Measurements from ENCODE around the gene SHANK3.

Gene SHANK3

DNA sequence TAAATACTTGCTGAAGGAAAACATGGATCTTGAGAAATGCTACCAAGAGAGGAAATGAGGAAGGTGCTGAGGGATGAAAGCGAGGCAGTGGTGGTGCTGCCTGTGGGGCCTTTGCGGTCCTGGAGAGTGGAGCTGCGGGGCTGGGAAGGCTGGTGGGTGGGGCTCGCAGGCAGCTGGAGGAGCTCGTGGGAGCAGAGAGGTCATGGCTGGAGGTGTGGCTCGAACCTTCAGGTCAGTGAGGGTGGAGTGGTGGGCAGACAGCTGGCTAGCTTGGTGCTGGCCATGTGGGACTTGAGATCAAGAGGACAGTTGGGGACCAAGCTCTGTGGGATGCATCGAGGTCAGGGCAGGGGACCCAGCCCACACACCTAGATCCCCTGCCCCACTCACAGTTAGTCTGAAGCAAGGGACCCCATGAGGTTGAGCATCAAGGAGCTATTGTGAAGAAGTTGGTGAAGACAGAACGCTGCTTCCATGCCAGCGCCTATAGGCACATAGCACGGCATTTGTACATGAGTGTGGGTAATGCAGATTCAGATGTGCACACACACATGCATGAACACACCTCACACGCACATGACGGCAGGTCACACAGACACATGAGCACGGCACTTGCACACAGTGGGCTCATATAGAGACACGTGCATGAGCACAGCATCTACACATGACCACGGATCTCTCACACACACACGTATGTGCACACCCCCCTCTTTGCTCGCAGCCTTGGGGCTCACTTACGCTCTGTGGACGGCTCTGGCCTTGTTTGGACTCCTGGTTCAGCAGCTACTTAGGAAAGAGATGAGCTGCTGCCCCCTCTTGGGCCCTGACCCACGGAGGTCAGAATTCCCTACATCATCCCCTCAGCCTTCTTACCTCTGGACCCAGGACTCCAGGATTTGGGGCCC, 30.4 kb downstream of the SHANK3 start:
- Histone ChIP-seq H3K27ac (ENCODE audit: insufficient read depth in 1 of 2, low read depth in 1 of 2, low read length in 2 of 2, poor library complexity in 1 of 2, severe bottlenecking in 2 of 2) (no peak overlapping the region), H3K9me3 (ENCODE audit: control extremely low read depth in 1 of 5, control insufficient read depth in 4 of 5, insufficient read depth in 2 of 5, low read depth in 1 of 5, low read length in 4 of 5) (no peaks in the 10 kb centered on the region), H3K27me3 (replicated peaks in 2 of 5; ENCODE audit: control insufficient read depth in 4 of 5, insufficient read depth in 5 of 5, low read length in 4 of 5) (no peaks in the 10 kb centered on the region), H3K4me3 (ENCODE audit: control insufficient read depth in 1 of 7, extremely low read depth in 1 of 7, insufficient read depth in 4 of 7, low read depth in 2 of 7, low read length in 6 of 7) (no peak overlapping the region), H3K4me1 (ENCODE audit: control extremely low read depth in 1 of 4, control insufficient read depth in 4 of 4, insufficient read depth in 4 of 4, low read length in 3 of 4) (peaks cover 0 to 13% (median 5%) of the 10 kb centered on the region in 4 experiments), H3K36me3 (ENCODE audit: control insufficient read depth in 4 of 4, insufficient read depth in 4 of 4, low read length in 3 of 4) (peaks cover 7 to 94% (median 68%) of the 10 kb centered on the region in 4 experiments)
- ChIA-PET POLR2A (no interaction called here), CTCF (interaction anchor here (0.9 to 1.5 kb wide), 5 partner anchors 9 to 195 kb away, joined by 3 to 4 read pairs (median 4); partner anchors contain the start of genes LMF2 and NCAPH2)
- DNase-seq = no peak
- over 99% methylated on average over 18 of the region's 20 CpGs for WGBS (ENCODE audit: insufficient coverage)

DNA sequence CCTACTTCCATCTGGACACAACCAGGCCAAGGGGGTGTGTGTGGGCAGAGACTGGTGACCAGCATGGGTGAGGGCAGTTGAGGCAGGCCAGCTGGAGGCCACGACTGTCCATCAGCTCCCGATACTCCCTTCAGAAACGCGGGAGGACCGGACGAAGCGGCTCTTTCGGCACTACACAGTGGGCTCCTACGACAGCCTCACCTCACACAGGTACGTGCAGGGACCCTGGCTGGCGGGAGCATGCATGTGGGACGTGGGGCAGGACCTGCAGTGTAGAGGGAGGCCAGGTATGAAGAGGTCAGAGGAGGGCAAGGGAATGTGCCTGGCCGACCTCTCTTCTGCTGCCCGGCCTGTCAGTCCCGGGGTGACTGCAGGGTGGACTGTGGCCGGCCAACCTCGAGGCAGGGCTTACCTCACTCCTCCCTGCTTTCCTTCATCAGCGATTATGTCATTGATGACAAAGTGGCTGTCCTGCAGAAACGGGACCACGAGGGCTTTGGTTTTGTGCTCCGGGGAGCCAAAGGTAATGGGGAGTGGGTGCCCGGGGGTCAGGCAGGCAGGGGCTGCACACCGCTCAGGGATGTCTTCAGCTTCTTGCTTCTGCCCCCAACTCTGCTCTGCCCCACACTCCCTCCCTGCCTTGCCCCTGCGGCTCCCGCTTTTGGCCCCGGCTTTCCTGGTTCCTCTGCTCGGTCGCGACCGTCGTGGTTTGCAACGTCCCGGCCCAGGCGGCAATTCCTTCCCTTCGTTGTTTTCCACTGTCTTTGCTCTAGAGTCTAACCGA, 31.3 kb downstream of the SHANK3 start:
- Histone ChIP-seq H3K9me3 (ENCODE audit: control extremely low read depth in 1 of 5, control insufficient read depth in 4 of 5, insufficient read depth in 2 of 5, low read depth in 1 of 5, low read length in 4 of 5) (no peaks in the 10 kb centered on the region), H3K27ac (ENCODE audit: insufficient read depth in 1 of 2, low read depth in 1 of 2, low read length in 2 of 2, poor library complexity in 1 of 2, severe bottlenecking in 2 of 2) (no peak overlapping the region), H3K36me3 (ENCODE audit: control insufficient read depth in 4 of 4, insufficient read depth in 4 of 4, low read length in 3 of 4) (peaks cover 7 to 94% (median 66%) of the 10 kb centered on the region in 4 experiments), H3K27me3 (replicated peaks in 2 of 5; ENCODE audit: control insufficient read depth in 4 of 5, insufficient read depth in 5 of 5, low read length in 4 of 5) (no peaks in the 10 kb centered on the region), H3K4me3 (ENCODE audit: control insufficient read depth in 1 of 7, extremely low read depth in 1 of 7, insufficient read depth in 4 of 7, low read depth in 2 of 7, low read length in 6 of 7) (no peak overlapping the region), H3K4me1 (ENCODE audit: control extremely low read depth in 1 of 4, control insufficient read depth in 4 of 4, insufficient read depth in 4 of 4, low read length in 3 of 4) (peaks cover 0 to 13% (median 5%) of the 10 kb centered on the region in 4 experiments)
- no peak for DNase-seq
- ChIA-PET POLR2A (no interaction called here), CTCF (interaction anchor here (1.0 to 1.2 kb wide), 2 partner anchors 10 to 196 kb away, joined by 3 to 4 read pairs; partner anchors contain the start of genes LMF2 and NCAPH2)
- 92% methylated on average over 17 of the region's 36 CpGs for WGBS (ENCODE audit: insufficient coverage)

DNA sequence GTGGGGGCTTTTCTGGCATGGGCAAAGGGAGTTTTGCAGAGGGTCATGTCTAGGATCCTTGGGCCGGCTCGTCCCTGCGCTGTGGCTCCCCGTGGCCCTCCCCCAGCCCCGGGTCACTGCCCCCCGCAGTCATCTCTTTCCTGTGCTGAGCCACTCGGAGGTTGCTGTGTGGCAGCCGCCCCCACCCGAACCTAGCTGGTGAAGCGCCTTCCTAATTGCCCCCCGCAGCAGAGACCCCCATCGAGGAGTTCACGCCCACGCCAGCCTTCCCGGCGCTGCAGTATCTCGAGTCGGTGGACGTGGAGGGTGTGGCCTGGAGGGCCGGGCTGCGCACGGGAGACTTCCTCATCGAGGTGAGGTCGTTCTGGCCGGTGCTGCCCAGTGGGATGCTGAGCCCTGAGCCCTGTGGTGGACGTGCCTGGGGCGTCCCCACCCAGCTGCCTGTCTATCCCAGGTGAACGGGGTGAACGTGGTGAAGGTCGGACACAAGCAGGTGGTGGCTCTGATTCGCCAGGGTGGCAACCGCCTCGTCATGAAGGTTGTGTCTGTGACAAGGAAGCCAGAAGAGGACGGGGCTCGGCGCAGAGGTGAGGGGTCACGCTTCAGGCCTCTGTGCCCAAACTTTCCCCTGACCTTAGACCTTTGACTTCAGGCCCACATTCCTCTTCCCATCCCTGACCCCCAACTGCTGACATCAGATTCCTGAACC, 32.0 kb downstream of the SHANK3 start:
- Histone ChIP-seq H3K36me3 (ENCODE audit: control insufficient read depth in 4 of 4, insufficient read depth in 4 of 4, low read length in 3 of 4) (peaks cover 7 to 94% (median 67%) of the 10 kb centered on the region in 4 experiments), H3K27me3 (replicated peaks in 2 of 5; ENCODE audit: control insufficient read depth in 4 of 5, insufficient read depth in 5 of 5, low read length in 4 of 5) (no peaks in the 10 kb centered on the region), H3K4me3 (ENCODE audit: control insufficient read depth in 1 of 7, extremely low read depth in 1 of 7, insufficient read depth in 4 of 7, low read depth in 2 of 7, low read length in 6 of 7) (no peak overlapping the region), H3K27ac (ENCODE audit: insufficient read depth in 1 of 2, low read depth in 1 of 2, low read length in 2 of 2, poor library complexity in 1 of 2, severe bottlenecking in 2 of 2) (no peak overlapping the region), H3K9me3 (ENCODE audit: control extremely low read depth in 1 of 5, control insufficient read depth in 4 of 5, insufficient read depth in 2 of 5, low read depth in 1 of 5, low read length in 4 of 5) (no peaks in the 10 kb centered on the region), H3K4me1 (ENCODE audit: control extremely low read depth in 1 of 4, control insufficient read depth in 4 of 4, insufficient read depth in 4 of 4, low read length in 3 of 4) (peaks cover 0 to 13% (median 5%) of the 10 kb centered on the region in 4 experiments)
- CTCF ChIA-PET = no interaction called here
- POLR2A ChIA-PET = no interaction called here
- DNase-seq = no peak
- 98% methylated on average over 31 of the region's 37 CpGs for WGBS (ENCODE audit: insufficient coverage)

DNA sequence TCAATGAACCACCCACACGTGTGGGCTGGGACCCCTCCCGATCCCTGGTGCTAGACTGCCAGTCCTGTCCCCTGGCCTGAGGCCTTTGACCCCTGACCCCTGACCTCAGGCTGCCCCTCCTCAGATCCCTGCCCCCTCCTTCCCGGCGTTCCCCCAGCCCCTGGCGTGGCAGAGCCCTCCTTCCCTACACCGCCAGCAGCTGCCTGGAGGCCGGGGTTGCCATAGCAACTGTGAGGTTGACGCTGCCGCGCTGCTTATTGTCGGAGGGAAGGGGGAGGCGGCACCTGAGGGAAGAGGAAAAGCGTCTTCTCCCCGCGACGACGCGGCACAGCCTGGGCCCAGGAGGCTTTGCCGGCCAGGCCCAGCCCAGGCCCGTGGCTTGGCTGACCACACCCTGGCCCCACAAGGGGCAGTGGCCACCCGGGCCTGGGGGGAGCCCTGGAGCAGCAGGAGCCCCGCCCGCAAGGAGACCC, 32.6 kb downstream of the SHANK3 start:
- no peak overlapping the region for H3K4me3 ChIP-seq (ENCODE audit: control insufficient read depth in 1 of 7, extremely low read depth in 1 of 7, insufficient read depth in 4 of 7, low read depth in 2 of 7, low read length in 6 of 7)
- WGBS (ENCODE audit: insufficient coverage) = 87% methylated on average over 13 of the region's 23 CpGs
- H3K4me1 ChIP-seq (ENCODE audit: control extremely low read depth in 1 of 4, control insufficient read depth in 4 of 4, insufficient read depth in 4 of 4, low read length in 3 of 4) = peaks cover 0 to 13% (median 5%) of the 10 kb centered on the region in 4 experiments
- ChIA-PET CTCF (no interaction called here), POLR2A (no interaction called here)
- H3K27me3 ChIP-seq (replicated peaks in 2 of 5; ENCODE audit: control insufficient read depth in 4 of 5, insufficient read depth in 5 of 5, low read length in 4 of 5) = no peaks in the 10 kb centered on the region
- no peaks in the 10 kb centered on the region for H3K9me3 ChIP-seq (ENCODE audit: control extremely low read depth in 1 of 5, control insufficient read depth in 4 of 5, insufficient read depth in 2 of 5, low read depth in 1 of 5, low read length in 4 of 5)
- peak in 2 of 3 donors; percentile 46 to 48 for DNase-seq
- no peak overlapping the region for H3K27ac ChIP-seq (ENCODE audit: insufficient read depth in 1 of 2, low read depth in 1 of 2, low read length in 2 of 2, poor library complexity in 1 of 2, severe bottlenecking in 2 of 2)
- H3K36me3 ChIP-seq (ENCODE audit: control insufficient read depth in 4 of 4, insufficient read depth in 4 of 4, low read length in 3 of 4) = peaks cover 7 to 94% (median 67%) of the 10 kb centered on the region in 4 experiments

DNA sequence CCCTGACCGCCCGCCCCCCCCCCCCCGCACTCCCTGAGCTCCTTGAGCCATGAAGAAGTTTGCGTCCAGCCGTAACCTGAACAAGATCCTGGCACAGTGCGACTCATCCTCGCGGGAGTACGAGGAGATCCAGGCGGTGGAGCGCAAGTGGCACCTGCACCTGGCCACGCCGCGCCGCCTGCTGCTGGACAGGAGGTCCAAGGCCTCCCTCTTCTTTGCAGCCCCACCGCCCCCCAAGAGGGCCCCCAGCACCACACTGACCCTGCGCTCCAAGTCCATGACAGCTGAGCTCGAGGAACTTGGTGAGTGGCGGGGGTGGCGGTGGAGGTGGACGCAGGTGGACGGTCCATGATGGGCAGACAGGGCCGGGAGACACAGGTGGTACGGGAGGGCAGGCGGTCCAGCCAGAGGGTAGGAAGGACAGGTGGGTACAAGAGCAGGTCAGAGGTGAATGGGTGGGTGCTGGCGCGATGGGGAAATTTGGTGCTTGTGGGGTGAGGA, 33.3 kb downstream of the SHANK3 start:
- POLR2A ChIA-PET = no interaction called here

DNA sequence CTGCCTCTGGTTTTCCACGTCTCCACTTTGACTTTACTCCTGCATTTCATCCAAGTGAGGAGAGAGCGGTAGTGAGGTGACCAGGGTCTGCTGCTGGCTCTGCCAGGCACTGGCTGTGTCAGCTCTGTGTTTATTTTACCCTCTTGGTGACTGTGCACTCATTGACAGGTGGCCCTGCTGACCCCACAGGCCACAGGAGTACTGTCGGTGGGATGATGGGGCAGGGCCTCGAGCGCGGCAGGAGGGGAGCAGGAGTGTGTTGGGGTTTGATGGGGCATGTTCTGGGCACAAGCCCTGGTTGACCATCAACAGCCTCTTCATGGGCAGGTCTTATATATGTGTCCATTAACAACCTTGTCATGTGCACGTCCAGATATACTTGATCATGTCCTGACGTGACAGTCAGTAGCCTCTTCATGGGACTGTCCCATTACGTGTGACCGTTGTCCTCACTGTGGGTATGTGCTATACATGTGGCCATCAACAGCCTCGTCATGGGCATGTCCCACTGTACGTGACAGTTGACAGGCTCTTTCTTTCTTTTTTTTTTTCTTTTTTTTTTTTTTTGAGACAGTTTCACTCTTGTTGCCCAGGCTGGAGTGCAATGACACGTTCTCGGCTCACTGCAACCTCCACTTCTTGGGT, 34.0 kb downstream of the SHANK3 start:
- Histone ChIP-seq H3K4me1 (ENCODE audit: control extremely low read depth in 1 of 4, control insufficient read depth in 4 of 4, insufficient read depth in 4 of 4, low read length in 3 of 4) (peaks cover 0 to 10% (median 4%) of the 10 kb centered on the region in 4 experiments), H3K4me3 (ENCODE audit: control insufficient read depth in 1 of 7, extremely low read depth in 1 of 7, insufficient read depth in 4 of 7, low read depth in 2 of 7, low read length in 6 of 7) (no peak overlapping the region), H3K27me3 (replicated peaks in 2 of 5; ENCODE audit: control insufficient read depth in 4 of 5, insufficient read depth in 5 of 5, low read length in 4 of 5) (no peaks in the 10 kb centered on the region), H3K36me3 (ENCODE audit: control insufficient read depth in 4 of 4, insufficient read depth in 4 of 4, low read length in 3 of 4) (peaks cover 7 to 94% (median 73%) of the 10 kb centered on the region in 4 experiments), H3K27ac (ENCODE audit: insufficient read depth in 1 of 2, low read depth in 1 of 2, low read length in 2 of 2, poor library complexity in 1 of 2, severe bottlenecking in 2 of 2) (no peak overlapping the region), H3K9me3 (ENCODE audit: control extremely low read depth in 1 of 5, control insufficient read depth in 4 of 5, insufficient read depth in 2 of 5, low read depth in 1 of 5, low read length in 4 of 5) (no peaks in the 10 kb centered on the region)
- ChIA-PET POLR2A (no interaction called here), CTCF (interaction anchor here (1.2 kb wide), 1 partner anchor 12 kb away, joined by 3 read pairs; no protein-coding TSS in a partner anchor)
- no peak for DNase-seq
- WGBS (ENCODE audit: insufficient coverage) = 97% methylated on average over 11 of the region's 14 CpGs

More for the DNA sequence above, 33.3 kb downstream of the SHANK3 start:
- H3K36me3 ChIP-seq (ENCODE audit: control insufficient read depth in 4 of 4, insufficient read depth in 4 of 4, low read length in 3 of 4) = peaks cover 7 to 94% (median 70%) of the 10 kb centered on the region in 4 experiments
- H3K4me1 ChIP-seq (ENCODE audit: control extremely low read depth in 1 of 4, control insufficient read depth in 4 of 4, insufficient read depth in 4 of 4, low read length in 3 of 4) = peaks cover 0 to 13% (median 5%) of the 10 kb centered on the region in 4 experiments
- no peaks in the 10 kb centered on the region for H3K9me3 ChIP-seq (ENCODE audit: control extremely low read depth in 1 of 5, control insufficient read depth in 4 of 5, insufficient read depth in 2 of 5, low read depth in 1 of 5, low read length in 4 of 5)
- 100% methylated on average over 8 of the region's 27 CpGs for WGBS (ENCODE audit: insufficient coverage)
- H3K27ac ChIP-seq (ENCODE audit: insufficient read depth in 1 of 2, low read depth in 1 of 2, low read length in 2 of 2, poor library complexity in 1 of 2, severe bottlenecking in 2 of 2) = no peak overlapping the region
- H3K27me3 ChIP-seq (replicated peaks in 2 of 5; ENCODE audit: control insufficient read depth in 4 of 5, insufficient read depth in 5 of 5, low read length in 4 of 5) = no peaks in the 10 kb centered on the region
- CTCF ChIA-PET = no interaction called here
- H3K4me3 ChIP-seq (ENCODE audit: control insufficient read depth in 1 of 7, extremely low read depth in 1 of 7, insufficient read depth in 4 of 7, low read depth in 2 of 7, low read length in 6 of 7) = no peak overlapping the region
- DNase-seq = no peak
